HuH-7.5 (cell line): Measurements from ENCODE around the gene FFAR3.

Source experiments
- DNase-seq: peaks from one replicate; pipeline ENCODE4 v3.0.0; 2011; ENCODE audit warnings: low spot score

Gene FFAR3

DNA sequence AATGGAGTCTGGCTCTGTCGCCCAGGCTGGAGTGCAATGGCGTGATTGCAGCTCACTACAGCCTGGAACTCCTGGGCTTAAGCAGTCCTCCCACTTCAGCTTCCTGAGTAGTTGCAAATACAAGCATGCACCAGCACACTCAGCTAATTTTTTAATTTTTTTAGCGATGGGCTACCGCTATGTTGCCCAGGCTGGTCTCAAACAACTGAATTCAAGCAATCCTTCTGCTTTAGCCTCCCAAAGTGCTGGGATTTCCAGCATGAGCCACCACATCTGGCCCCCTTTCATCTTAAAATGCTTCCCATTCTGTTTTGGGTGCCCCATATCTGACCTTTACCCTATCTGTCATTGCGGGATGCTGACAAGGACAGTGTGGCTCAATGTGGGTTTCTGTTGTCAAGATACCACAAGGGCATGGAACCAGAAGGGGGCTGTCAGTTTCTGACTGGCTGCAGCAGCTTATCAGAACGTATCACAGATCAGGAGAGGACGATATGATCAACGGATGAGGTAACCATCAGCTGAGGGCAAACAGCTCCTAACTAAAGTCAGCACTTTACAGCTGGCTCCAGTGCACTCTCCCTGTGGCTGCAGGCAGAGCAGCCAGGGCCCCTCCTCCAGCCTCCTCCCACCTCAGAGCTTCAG is 45.0 kb downstream of the FFAR3 start:
- no peak for DNase-seq

DNA sequence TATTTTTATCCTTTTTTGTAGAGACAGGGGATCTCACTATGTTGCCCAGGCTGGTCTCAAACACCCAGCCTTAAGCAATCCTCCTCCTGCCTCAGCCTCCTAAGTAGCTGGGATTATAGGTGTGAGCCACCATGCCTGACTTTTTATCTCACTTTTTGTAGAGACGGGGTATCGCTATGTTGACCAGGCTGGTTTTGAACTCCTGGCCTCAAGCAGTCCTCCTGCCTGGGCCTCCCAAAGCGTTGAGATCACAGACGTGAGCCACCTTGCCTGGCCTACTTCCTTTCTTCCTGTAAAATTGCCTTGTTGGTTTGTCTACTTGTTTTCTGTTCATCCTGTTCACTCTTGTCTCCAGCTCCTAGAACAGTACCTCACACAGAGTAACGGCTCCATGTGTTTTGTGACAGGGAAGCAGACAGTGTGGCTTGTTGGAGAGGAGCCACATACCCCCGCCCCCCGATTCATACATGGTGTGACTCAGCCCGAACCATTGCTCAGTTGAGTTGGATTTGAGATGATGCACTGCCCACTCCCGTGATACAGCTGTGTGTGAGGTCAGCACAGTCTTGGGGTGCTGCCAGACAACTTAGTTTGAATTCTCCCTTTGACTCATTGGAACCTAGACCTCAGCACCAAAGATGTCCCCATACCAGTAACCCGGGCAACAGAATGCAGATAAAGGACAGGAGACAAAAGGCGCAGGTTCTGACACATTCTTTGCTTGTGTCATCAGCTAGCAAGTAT is 46.8 kb downstream of the FFAR3 start:
- no peak for DNase-seq

DNA sequence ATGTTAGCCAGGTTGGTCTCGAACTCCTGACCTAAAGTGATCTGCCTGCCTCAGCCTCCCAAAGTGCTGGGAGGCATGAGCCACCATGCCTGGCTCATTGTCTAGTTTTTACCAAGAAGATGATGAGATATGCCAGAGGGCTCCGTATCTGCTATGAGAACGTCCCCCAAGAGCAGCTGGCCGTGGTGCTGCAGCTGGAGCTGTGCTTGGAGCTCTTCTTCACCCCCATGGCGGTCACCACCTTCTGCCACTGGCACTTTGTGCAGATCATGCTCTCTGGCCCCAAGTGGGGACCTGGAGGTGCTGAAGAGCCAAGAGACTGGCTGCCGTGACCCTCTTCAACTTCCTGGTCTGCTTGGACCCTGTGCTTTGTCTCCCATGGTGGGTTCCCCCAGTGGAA is 49.4 kb downstream of the FFAR3 start:
- no peak for DNase-seq

DNA sequence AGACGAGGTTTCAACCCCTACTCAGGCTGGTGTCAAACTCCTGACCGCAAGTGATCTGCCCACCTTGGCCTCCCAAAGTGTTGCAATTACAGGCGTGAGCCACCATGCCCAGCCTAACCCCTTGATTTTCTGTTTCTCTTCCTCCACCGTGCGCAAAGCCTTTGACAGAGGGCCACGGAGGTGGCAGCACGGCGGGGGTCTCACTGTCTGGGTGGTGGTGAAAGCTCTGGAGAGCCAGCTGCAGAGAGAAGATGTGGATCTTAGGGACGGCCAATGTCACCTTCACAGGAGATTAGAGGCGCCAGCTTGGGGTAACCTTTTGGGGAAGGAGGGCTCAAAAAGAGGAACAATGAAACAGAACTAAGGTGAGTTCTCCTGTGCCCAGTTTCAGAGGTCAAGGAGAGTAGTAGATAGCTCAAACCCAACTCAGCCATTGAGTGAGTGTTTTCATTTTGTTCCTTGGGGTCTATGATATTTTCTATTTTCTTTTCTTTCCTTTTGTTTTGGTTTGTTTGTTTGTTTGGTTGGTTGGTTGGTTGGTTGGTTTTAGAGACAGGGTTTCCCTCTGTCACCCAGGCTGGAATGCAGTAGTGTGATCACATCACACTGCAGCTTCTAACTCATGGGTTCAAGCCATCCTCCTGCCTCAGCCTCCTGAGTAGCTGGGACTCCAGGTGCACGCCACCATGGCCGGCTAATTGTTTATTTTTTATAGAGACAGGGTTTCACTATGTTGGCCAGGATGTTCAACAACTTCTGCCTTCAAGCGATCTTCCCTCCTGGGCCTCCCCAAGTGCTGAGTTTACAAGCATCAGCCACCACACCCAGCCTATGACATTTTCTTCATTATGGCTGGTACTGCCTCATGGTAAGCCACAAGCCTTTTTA is 50.3 kb downstream of the FFAR3 start:
- no peak for DNase-seq

DNA sequence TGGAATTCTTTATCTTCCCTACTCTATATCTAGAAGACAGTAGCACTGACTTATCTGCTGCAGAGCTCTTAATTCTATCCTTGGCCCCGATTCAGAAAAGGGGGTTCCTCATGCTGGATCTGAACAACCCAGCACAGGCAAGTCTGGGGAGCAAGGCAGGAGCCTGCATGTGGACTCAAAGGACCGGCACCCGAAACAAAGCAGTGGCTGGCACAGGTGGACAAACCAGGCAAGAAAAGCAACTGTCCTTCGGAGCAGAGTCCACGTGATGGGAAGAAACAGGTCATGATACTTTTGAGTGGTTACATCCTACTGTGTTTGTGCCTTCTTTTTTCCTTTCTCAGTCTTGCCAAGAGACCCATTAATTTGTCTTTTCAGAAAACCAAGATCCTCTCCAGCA is 50.9 kb downstream of the FFAR3 start:
- no peak for DNase-seq
